ENCODE results near the gene HOXA9. TPM values are rescaled to one million over a fixed set of nuclear protein-coding genes. Genes with fewer than 3 reads are reported as not detected.
A peak's percentile ranks its signal among the peaks of the same experiment; 100 is the strongest.

Gene HOXA9
- total RNA-seq, 1 donor from 2014 or later, result 0.80 TPM

DNA sequence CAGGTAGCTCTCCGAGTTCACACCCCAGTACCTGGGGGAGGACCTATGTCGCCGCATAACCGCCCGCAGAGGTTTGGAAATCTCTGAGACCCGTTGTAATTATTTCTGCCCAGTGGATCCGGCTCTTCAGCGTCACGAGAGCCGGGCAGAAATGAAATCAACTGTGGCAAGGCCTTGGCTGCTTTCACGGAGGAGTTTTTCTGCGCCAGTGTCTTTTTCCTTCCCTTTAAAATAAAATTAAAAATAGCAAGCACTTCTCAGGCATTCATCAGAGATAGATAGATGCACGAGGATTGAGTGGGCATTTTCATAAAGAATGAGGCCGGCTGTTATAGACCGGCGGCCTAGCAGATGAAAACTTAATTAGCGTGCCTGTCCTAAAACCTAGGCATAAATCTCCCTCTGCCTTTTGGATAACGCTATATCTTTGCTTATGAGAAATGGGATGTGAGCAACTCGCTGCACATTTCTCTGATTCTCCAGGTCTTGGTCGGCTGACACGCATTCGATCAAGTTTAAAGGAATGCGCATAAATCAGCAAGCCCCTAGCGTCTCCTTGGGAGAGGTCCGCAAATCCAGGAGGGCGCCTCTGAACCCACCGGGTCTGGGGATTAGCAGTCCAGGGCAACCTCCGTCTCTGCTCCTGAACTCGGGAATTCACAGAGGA is 28.1 kb upstream of the HOXA9 start:
- TF ChIP-seq, protein P1, sequence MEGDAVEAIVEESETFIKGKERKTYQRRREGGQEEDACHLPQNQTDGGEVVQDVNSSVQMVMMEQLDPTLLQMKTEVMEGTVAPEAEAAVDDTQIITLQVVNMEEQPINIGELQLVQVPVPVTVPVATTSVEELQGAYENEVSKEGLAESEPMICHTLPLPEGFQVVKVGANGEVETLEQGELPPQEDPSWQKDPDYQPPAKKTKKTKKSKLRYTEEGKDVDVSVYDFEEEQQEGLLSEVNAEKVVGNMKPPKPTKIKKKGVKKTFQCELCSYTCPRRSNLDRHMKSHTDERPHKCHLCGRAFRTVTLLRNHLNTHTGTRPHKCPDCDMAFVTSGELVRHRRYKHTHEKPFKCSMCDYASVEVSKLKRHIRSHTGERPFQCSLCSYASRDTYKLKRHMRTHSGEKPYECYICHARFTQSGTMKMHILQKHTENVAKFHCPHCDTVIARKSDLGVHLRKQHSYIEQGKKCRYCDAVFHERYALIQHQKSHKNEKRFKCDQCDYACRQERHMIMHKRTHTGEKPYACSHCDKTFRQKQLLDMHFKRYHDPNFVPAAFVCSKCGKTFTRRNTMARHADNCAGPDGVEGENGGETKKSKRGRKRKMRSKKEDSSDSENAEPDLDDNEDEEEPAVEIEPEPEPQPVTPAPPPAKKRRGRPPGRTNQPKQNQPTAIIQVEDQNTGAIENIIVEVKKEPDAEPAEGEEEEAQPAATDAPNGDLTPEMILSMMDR (IDR thresholded peaks at IDR 0.05; ENCODE audit: unreplicated experiment), result no peak
- Mint-ChIP-seq H3K27ac (ENCODE audit: unreplicated experiment) (no peak overlapping the region), H3K4me3 (ENCODE audit: unreplicated experiment) (no peak overlapping the region), H3K4me1 (ENCODE audit: unreplicated experiment) (peaks cover 17% of the 10 kb centered on the region), H3K9me3 (ENCODE audit: unreplicated experiment) (no peaks in the 10 kb centered on the region), H3K27me3 (ENCODE audit: unreplicated experiment) (peaks cover 45% of the 10 kb centered on the region), H3K36me3 (ENCODE audit: low read depth, unreplicated experiment) (peaks cover 6% of the 10 kb centered on the region)
- DNase-seq (ENCODE audit: low spot score), result no peak

GRCh38 chr7:27192546-27193334 is 27.4 kb upstream of the HOXA9 start:
- H3K9me3 Mint-ChIP-seq (ENCODE audit: unreplicated experiment), result no peaks in the 10 kb centered on the region
- peaks cover 43% of the 10 kb centered on the region for H3K27me3 Mint-ChIP-seq (ENCODE audit: unreplicated experiment)
- H3K4me1 Mint-ChIP-seq (ENCODE audit: unreplicated experiment), result peaks cover 24% of the 10 kb centered on the region
- TF ChIP-seq, protein P1 (IDR thresholded peaks at IDR 0.05; ENCODE audit: unreplicated experiment), result no peak
- no peak overlapping the region for H3K4me3 Mint-ChIP-seq (ENCODE audit: unreplicated experiment)
- no peak for DNase-seq (ENCODE audit: low spot score)
- no peak overlapping the region for H3K27ac Mint-ChIP-seq (ENCODE audit: unreplicated experiment)
- H3K36me3 Mint-ChIP-seq (ENCODE audit: low read depth, unreplicated experiment), result peaks cover 6% of the 10 kb centered on the region

DNA sequence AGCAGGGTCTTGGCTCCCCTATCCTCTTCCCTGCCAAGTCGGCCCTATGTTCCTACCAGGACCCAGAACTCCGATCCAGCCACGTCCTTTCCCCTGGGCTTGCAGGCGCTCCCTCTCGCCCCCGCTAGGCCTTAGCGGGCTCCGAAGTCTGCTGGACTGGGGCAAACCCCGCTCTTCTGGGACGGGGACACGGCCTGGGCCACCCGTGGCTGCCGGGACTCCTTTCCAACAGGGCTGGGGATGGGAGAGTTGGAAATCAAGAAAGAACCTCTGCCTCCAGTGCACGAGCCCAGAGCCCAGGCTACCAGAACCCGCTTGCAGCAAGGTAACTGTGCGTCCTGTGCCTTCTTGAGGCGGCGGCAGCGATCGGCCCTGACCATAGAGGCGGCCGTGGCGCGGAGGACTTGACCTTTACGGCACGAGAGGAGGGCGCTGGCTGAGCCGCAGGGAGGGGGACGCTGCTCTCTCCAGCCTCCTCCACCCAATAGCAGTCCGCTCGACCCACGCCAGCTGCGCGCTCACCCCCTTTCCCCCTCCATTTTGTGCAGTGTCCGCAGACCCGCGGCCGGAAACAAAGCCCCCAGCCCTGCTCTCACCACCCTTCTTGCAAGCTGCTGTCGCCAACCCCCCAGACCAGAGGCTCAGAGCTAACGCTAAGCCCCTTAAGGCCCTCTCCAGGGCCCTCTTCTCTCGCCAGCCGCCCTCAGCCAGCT is 26.7 kb upstream of the HOXA9 start:
- TF ChIP-seq, protein P1 (IDR thresholded peaks at IDR 0.05; ENCODE audit: unreplicated experiment), result no peak
- Mint-ChIP-seq H3K4me3 (ENCODE audit: unreplicated experiment) (peak overlapping the region; percentile 65), H3K9me3 (ENCODE audit: unreplicated experiment) (no peaks in the 10 kb centered on the region)

GRCh38 chr7:27191161-27191731 is 25.9 kb upstream of the HOXA9 start:
- TF ChIP-seq, protein P1 (IDR thresholded peaks at IDR 0.05; ENCODE audit: unreplicated experiment), result no peak
- Mint-ChIP-seq H3K4me3 (ENCODE audit: unreplicated experiment) (peak overlapping the region; percentile 51), H3K27ac (ENCODE audit: unreplicated experiment) (no peak overlapping the region), H3K9me3 (ENCODE audit: unreplicated experiment) (no peaks in the 10 kb centered on the region), H3K4me1 (ENCODE audit: unreplicated experiment) (peaks cover 29% of the 10 kb centered on the region), H3K27me3 (ENCODE audit: unreplicated experiment) (peaks cover 53% of the 10 kb centered on the region), H3K36me3 (ENCODE audit: low read depth, unreplicated experiment) (peaks cover 6% of the 10 kb centered on the region)
- no peak for DNase-seq (ENCODE audit: low spot score)

More for the DNA sequence above, 26.7 kb upstream of the HOXA9 start:
- no peak for DNase-seq (ENCODE audit: low spot score)
- peaks cover 29% of the 10 kb centered on the region for H3K4me1 Mint-ChIP-seq (ENCODE audit: unreplicated experiment)
- peaks cover 48% of the 10 kb centered on the region for H3K27me3 Mint-ChIP-seq (ENCODE audit: unreplicated experiment)
- H3K36me3 Mint-ChIP-seq (ENCODE audit: low read depth, unreplicated experiment), result peaks cover 6% of the 10 kb centered on the region
- no peak overlapping the region for H3K27ac Mint-ChIP-seq (ENCODE audit: unreplicated experiment)
